GM19238 (cell line): ENCODE results near the gene TMEM31.
"Not testable (repeated sequence)": the region's sequence is repeated elsewhere in the genome, so short reads cannot be mapped to it uniquely, and the experiment has no call there.

Experiments used
- DNase-seq: peaks from one replicate; pipeline ENCODE4 v3.0.0; 2011; ENCODE audit warnings: low spot score; ENCODE audit not compliant: insufficient read length

Gene TMEM31

GRCh38 chrX:103726477-103726876, 15.8 kb downstream of the TMEM31 start:
- no peak for DNase-seq

GRCh38 chrX:103727115-103727514, 16.4 kb downstream of the TMEM31 start:
- no peak for DNase-seq

GRCh38 chrX:103729015-103729414, 18.3 kb downstream of the TMEM31 start:
- DNase-seq, result no peak

GRCh38 chrX:103730147-103730795, 19.6 kb downstream of the TMEM31 start:
- DNase-seq, result no peak

DNA sequence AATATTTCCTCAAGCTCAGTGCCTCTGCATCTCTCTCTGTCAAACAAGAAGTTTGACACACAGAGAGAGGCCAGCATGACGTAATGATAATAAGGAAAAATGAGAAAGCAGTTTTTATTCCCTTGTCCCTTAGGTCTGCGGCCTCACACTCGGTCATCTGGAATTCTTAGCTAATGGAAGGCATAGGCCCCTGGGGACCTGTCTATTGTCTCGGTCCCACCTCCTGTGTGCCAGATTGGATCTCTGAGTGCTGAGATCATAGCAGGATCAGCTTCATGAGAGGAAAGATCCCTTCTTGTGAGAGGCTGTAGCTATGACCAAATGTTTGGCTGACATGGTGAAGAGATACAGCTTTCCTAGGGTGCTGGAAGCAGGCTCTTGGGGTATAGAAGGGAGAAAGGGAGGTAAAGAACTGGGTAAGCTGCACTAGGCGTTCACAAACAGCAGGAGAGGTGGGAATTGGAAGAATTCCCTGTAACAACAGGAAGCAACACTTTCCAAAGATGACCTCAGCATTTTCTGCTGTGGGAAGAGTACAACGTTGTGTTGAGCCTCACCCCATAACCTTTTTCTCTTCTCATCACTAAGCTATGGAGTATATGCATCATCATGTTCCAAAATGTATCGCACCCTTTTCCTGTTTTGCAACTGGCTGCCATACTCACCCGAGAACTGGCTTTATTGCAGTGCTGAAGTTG, 20.2 kb downstream of the TMEM31 start:
- no peak for DNase-seq

DNA sequence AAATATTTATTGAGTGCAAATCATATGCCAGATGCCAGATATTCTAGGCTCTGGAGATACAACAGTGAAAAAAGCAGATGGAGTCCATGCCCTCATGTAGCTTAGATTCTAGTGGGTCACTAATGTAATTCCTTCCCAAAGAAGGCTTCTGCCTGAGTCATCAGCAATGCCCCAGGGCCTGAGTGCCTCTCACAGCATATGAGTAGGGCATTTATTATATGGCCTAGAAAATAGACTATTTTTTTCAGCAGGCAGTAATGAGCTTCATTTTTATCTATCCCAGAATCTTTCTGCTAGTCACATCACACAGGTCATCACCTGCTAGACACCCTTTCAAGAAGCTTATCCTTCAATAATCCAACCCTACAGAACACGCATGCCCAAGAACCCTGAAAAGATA, 22.3 kb downstream of the TMEM31 start:
- no peak for DNase-seq

GRCh38 chrX:103734125-103734760, 23.5 kb downstream of the TMEM31 start:
- DNase-seq, result no peak

DNA sequence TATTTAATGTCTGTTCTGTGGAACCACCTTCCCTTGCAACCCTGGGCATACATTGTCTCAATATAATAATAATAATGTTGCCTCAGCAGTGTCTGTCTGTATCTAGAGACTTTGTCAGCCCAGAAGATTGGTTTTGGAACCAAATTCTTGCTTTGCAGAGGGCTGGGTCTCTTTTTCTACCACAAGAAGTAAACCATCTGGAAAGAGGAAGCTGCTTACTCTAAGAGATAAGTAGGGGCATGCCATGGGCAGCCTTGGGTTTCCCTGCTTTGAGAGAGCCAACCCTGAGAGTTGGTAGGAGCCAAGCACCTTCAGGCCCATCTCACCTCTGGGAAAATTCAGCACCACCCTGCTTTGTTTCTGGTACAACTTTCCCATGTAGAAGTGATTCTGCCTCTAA, 27.0 kb downstream of the TMEM31 start:
- no peak for DNase-seq

- no peak for DNase-seq
These were observed 28.7 kb downstream of the TMEM31 start for GRCh38 chrX:103739421-103739820.

- DNase-seq, result no peak
These were observed 31.2 kb downstream of the TMEM31 start for GRCh38 chrX:103741879-103742278.

- DNase-seq, result no peak
These were observed 31.6 kb downstream of the TMEM31 start for GRCh38 chrX:103742339-103742738.

DNA sequence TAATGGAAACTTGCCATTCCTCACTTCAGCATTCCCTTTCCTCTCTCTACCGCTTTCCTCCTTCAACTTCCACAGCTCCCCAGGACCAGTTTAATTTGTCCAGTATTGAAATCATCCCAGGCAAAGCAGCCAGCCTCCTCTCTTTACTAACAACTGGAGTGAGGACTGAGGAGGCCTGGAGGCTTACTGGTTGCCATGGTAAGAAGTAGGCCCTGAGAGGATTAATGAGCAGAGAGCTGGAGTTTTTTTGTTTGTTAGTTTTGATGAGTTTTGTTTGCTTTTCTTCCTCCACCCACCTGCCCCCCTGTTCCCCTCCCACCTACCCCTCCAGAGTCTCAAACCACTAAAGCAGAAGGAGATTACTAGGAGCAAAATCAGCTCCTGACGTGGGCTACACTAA, 36.5 kb downstream of the TMEM31 start:
- DNase-seq, result no peak

- no peak for DNase-seq
These were observed 43.7 kb downstream of the TMEM31 start for GRCh38 chrX:103754401-103754800.

GRCh38 chrX:103756736-103757135, 46.0 kb downstream of the TMEM31 start:
- DNase-seq, result no peak

GRCh38 chrX:103758555-103758954, 47.8 kb downstream of the TMEM31 start:
- no peak for DNase-seq

- DNase-seq, result not testable (repeated sequence)
These were observed 52.8 kb downstream of the TMEM31 start for GRCh38 chrX:103763541-103763940.
